ACC112 (cell line): Measurements from ENCODE around the gene IMPA2.
"Not testable (repeated sequence)": the region's sequence is repeated elsewhere in the genome, so short reads cannot be mapped to it uniquely, and the experiment has no call there.

Experiments used
- H2AFZ ChIP-seq: fragments of 200-600 bp; sonication (generic); one replicate; pipeline ENCODE4 v1.6.0; 2017; ENCODE audit warnings: antibody characterized with exemption, low read length; ENCODE audit not compliant: unreplicated experiment
- H3K27ac ChIP-seq: fragments of 200-600 bp; sonication (generic); 2 replicates; pipeline ENCODE4 v1.5.1; 2014; ENCODE audit warnings: low read depth, mild to moderate bottlenecking, antibody characterized with exemption, low read length, moderate library complexity
- H3K27me3 ChIP-seq: fragments of 200-600 bp; sonication (generic); 2 replicates; pipeline ENCODE4 v1.6.1; 2014; ENCODE audit warnings: mild to moderate bottlenecking, antibody characterized with exemption, low read length, moderate library complexity, mixed read lengths; ENCODE audit not compliant: insufficient read depth
- H3K36me3 ChIP-seq: fragments of 200-600 bp; sonication (generic); 2 replicates; pipeline ENCODE4 v1.6.1; 2016; ENCODE audit warnings: mild to moderate bottlenecking, antibody characterized with exemption, low read length, moderate library complexity, mixed read lengths; ENCODE audit not compliant: insufficient read depth
- H3K4me1 ChIP-seq: fragments of 200-600 bp; sonication (generic); one replicate; pipeline ENCODE4 v1.6.1; 2016; ENCODE audit warnings: low read length, mixed read lengths; ENCODE audit not compliant: insufficient read depth, unreplicated experiment, control insufficient read depth
- H3K4me3 ChIP-seq: fragments of 200-600 bp; sonication (generic); 2 replicates; pipeline ENCODE4 v1.5.1; 2014; ENCODE audit warnings: mild to moderate bottlenecking, low read depth, low read length
- H3K79me2 ChIP-seq: fragments of 200-600 bp; sonication (generic); one replicate; pipeline ENCODE4 v1.6.0; 2016; ENCODE audit warnings: low read length; ENCODE audit not compliant: control insufficient read depth, unreplicated experiment, insufficient read depth

Gene IMPA2

DNA sequence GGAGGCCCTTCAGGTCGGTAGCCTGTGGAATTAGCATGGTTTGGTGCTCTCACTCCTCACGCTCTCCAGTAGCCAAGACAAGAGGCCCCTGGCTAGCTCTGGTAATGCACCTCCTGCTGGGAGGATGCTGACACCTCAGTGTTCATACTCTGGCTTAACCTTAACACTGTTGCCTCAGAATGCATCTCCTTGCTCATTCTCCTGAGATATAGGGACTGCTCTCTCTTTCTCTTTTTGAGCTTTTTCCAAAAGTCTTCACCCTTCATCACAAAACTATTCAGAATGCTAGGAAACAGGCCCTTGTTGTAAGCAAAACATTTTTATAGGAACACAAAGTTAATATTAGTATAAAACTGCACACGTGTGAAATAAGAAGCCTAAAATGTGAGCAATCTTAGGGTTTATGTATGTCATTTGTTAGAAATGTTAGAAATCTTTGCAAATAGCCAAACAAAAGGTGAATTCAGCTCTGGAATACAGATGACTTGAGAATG lies 17.3 kb upstream of the IMPA2 start:
- Histone ChIP-seq H3K36me3 (no peaks in the 10 kb centered on the region), H3K4me3 (no peak overlapping the region), H3K27ac (no peak overlapping the region), H2AFZ (peak overlapping the region; percentile 46), H3K27me3 (no peaks in the 10 kb centered on the region), H3K4me1 (peaks cover 6% of the 10 kb centered on the region), H3K79me2 (no peaks in the 10 kb centered on the region)

- Histone ChIP-seq H3K36me3 (no peaks in the 10 kb centered on the region), H2AFZ (no peak overlapping the region), H3K79me2 (no peaks in the 10 kb centered on the region), H3K4me3 (no peak overlapping the region), H3K4me1 (no peaks in the 10 kb centered on the region), H3K27ac (no peak overlapping the region), H3K27me3 (no peaks in the 10 kb centered on the region)
Observed at GRCh38 chr18:11969904-11970835, 11.1 kb upstream of the IMPA2 start.

- H2AFZ ChIP-seq, H3K27me3 ChIP-seq: not testable (repeated sequence)
Observed at GRCh38 chr18:11970836-11971226, 10.5 kb upstream of the IMPA2 start.

DNA sequence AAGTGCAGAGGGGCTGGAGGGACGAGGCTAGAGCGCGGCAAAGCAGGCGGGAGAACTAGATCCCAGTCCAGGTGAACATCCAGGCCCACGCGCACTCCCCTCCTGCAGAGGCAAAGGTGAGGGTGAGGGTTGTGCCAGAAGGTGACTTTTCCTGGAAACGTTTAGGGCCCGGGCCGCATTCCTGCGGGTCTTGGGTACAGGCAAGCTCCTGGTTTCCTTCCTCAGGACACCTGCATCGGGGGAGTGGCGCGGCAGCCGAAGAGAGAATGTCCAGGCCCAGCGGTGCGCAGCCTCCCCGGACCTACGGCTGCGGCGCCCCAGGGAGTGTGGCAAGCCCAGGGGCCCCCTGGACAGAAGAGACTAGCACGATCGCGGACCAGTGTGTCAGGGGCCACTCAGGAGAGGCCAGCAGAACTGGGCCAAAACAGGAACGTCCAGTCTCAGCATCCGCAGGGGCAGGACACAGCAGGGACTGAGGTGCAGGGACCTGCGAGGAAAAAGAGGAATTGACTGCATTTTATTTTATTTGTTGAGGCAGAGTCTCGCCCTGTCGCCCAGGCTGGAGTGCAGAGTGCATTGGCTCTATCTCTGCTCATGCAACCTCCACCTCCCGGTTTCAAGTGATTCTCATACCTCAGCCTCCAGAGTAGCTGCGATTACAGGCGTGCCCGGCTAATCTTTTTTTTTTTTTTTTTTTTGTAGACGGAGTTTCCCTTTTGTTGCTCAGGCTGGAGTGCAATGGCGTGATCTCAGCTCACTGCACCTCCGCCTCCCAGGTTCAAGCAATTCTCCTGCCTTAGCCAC lies 8.7 kb upstream of the IMPA2 start:
- H3K79me2 ChIP-seq, result no peaks in the 10 kb centered on the region
- H3K36me3 ChIP-seq, result no peaks in the 10 kb centered on the region
- no peak overlapping the region for H3K27ac ChIP-seq
- no peaks in the 10 kb centered on the region for H3K27me3 ChIP-seq
- H3K4me1 ChIP-seq, result no peaks in the 10 kb centered on the region
- no peak overlapping the region for H3K4me3 ChIP-seq
- no peak overlapping the region for H2AFZ ChIP-seq

More at GRCh38 chr18:11970836-11971226, 10.5 kb upstream of the IMPA2 start:
- H3K4me3 ChIP-seq, H3K4me1 ChIP-seq, H3K36me3 ChIP-seq, H3K79me2 ChIP-seq, H3K27ac ChIP-seq: not testable (repeated sequence)

DNA sequence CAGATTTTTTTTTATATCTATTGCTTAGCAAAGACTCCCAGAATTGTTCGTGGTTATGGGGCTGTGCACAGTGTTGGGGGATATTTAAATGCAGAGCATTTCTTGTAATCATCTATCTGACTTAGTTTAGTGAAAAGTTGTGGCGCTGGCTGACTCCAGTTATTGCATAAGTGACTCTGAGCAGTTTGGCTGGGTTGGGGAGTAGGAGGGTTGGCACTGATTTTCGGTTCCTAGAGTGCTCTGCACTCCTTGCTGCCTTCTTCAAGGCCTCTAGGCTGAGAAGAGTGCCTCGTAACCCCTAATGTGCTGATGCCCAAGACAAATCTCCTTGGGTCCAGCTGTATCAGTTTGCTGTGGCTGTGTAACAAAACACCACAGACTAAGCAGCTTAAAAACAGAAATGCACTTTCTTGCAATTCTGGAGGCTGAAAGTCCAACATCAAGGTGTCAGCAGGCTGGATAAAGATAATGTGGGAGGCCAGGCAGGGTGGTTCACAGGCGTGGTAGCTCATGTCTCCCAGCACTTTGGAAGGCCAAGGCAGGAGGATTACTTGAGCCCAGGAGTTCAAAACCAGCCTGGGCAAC lies 6.5 kb upstream of the IMPA2 start:
- no peak overlapping the region for H3K27ac ChIP-seq
- H2AFZ ChIP-seq, result no peak overlapping the region
- no peaks in the 10 kb centered on the region for H3K36me3 ChIP-seq
- peaks cover 4% of the 10 kb centered on the region for H3K4me1 ChIP-seq
- no peak overlapping the region for H3K4me3 ChIP-seq
- H3K27me3 ChIP-seq, result no peaks in the 10 kb centered on the region
- H3K79me2 ChIP-seq, result no peaks in the 10 kb centered on the region

- Histone ChIP-seq H3K27me3 (no peaks in the 10 kb centered on the region), H3K4me1 (peaks cover 7% of the 10 kb centered on the region), H3K27ac (no peak overlapping the region), H3K4me3 (no peak overlapping the region), H3K79me2 (no peaks in the 10 kb centered on the region), H3K36me3 (no peaks in the 10 kb centered on the region), H2AFZ (no peak overlapping the region)
Observed at GRCh38 chr18:11975723-11976122, 5.6 kb upstream of the IMPA2 start.

DNA sequence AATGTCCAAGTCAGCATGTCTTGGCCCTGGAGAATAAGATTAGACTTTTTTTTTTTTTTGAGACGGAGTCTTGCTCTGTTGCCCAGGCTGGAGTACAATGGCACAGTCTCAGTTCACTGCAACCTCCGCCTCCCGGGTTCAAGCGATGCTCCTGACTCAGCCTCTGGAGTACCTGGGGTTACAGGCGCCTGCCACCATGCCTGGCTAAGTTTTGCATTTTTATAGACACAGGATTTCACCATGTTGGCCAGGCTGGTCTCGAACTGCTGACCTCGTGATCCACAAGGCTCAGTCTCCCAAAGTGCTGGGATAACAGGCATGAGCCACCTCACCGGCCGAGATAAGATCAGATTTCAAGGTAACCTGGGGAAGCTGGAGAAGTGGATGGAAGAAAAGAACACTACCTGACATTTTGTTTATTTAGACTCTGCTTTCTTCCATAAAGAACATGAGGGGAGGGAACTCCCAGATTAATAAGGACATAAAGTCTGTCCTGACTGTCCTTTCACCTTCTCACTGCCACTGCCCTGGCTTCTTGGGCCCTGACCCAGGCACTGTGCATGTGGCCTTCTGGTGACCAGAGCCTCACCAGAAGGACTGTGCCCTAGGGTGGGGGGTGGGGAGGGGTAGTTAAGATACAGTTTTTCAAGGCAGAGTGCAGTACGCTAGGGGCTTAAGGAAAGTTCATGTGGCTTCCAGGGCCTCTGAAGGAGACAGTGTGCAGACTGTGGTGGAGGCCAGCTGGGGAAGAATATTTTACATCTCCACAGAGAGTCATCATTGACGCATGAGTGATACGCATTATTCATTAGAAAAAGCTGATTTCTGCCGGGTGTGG lies 4.8 kb upstream of the IMPA2 start:
- no peaks in the 10 kb centered on the region for H3K27me3 ChIP-seq
- H3K36me3 ChIP-seq, result no peaks in the 10 kb centered on the region
- H3K79me2 ChIP-seq, result no peaks in the 10 kb centered on the region
- H2AFZ ChIP-seq, result peak overlapping the region; percentile 68
- H3K27ac ChIP-seq, result peak overlapping the region; percentile 45
- H3K4me3 ChIP-seq, result no peak overlapping the region
- H3K4me1 ChIP-seq, result peaks cover 7% of the 10 kb centered on the region

- Histone ChIP-seq H3K27me3 (no peaks in the 10 kb centered on the region), H2AFZ (no peak overlapping the region), H3K4me3 (no peak overlapping the region), H3K79me2 (no peaks in the 10 kb centered on the region), H3K36me3 (no peaks in the 10 kb centered on the region), H3K27ac (no peak overlapping the region), H3K4me1 (peaks cover 7% of the 10 kb centered on the region)
Observed at GRCh38 chr18:11977153-11977466, 4.2 kb upstream of the IMPA2 start.

- Histone ChIP-seq H3K27ac (no peak overlapping the region), H3K4me3 (no peak overlapping the region), H3K27me3 (no peaks in the 10 kb centered on the region), H2AFZ (no peak overlapping the region), H3K36me3 (no peaks in the 10 kb centered on the region), H3K79me2 (no peaks in the 10 kb centered on the region), H3K4me1 (peaks cover 7% of the 10 kb centered on the region)
Observed at GRCh38 chr18:11978956-11979355, 2.4 kb upstream of the IMPA2 start.

- no peaks in the 10 kb centered on the region for H3K27me3 ChIP-seq
- peak overlapping the region; percentile 68 for H2AFZ ChIP-seq
- peak overlapping the region; percentile 84 for H3K4me3 ChIP-seq
- H3K4me1 ChIP-seq, result peaks cover 7% of the 10 kb centered on the region
- H3K79me2 ChIP-seq, result no peaks in the 10 kb centered on the region
- H3K36me3 ChIP-seq, result no peaks in the 10 kb centered on the region
- peak overlapping the region; percentile 77 for H3K27ac ChIP-seq
Observed at GRCh38 chr18:11980163-11980493, 1.2 kb upstream of the IMPA2 start.
